Omental fat pad (tissue), 4 donors: ENCODE results near the gene FAM120A. TPM values are rescaled to one million over a fixed set of nuclear protein-coding genes. Genes with fewer than 3 reads are reported as not detected.

Experiments used
- ATAC-seq: fragments of 150-250 bp; one replicate; pipeline ENCODE4 v1.9.1; 2016; ENCODE audit warnings: mild to moderate bottlenecking, moderate library complexity; ENCODE audit not compliant: low FRiP score
- DNase-seq: peaks from one replicate; pipeline ENCODE4 v3.0.0-alpha.2; 2019; ENCODE audit warnings: low spot score
- CTCF ChIP-seq, 3 donors: fragments of 450-650 bp; IDR thresholded peaks; one replicate each; pipeline ENCODE4 v1.5.1; 2016 to 2017; ENCODE audit warnings: antibody characterized with exemption in 3 of 3, mild to moderate bottlenecking in 3 of 3, moderate library complexity in 2 of 3
- total RNA-seq, 4 donors: library from RNA; depleted of rRNA; stranded (reverse); fragments of >200 nt; gene quantifications; one replicate each; pipeline ENCODE4 v1.1.0, GENCODE V29; 2016

FAM120A gene
- total RNA-seq, 4 donors from 2014 or later = 85.3 to 111 (median 102) TPM

GRCh38 chr9:93562157-93562556 is 110.7 kb downstream of the FAM120A start:
- DNase-seq (no peak), ATAC-seq (no peak)
- no peak for TF ChIP-seq CTCF (IDR thresholded peaks at IDR 0.05)

DNA sequence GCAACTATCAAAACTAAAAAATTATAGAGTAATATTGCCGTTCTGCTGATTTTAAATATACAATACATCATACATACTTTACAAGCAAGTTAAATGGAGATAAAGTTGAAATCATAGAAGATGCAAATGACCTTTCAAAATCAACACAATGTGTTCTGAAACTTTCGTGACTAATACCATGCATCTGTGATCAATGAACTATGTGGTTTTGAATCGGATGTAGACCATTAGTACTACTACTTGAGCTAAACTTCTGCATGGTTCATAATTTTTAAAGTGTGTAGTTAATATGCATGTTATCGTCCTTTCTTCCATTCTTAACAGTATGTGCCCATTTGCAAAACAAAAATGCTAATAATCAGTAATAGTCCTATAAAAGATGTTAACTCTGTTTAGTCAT is 113.6 kb downstream of the FAM120A start:
- ATAC-seq (no peak), DNase-seq (no peak)
- no peak for TF ChIP-seq CTCF (IDR thresholded peaks at IDR 0.05)

DNA sequence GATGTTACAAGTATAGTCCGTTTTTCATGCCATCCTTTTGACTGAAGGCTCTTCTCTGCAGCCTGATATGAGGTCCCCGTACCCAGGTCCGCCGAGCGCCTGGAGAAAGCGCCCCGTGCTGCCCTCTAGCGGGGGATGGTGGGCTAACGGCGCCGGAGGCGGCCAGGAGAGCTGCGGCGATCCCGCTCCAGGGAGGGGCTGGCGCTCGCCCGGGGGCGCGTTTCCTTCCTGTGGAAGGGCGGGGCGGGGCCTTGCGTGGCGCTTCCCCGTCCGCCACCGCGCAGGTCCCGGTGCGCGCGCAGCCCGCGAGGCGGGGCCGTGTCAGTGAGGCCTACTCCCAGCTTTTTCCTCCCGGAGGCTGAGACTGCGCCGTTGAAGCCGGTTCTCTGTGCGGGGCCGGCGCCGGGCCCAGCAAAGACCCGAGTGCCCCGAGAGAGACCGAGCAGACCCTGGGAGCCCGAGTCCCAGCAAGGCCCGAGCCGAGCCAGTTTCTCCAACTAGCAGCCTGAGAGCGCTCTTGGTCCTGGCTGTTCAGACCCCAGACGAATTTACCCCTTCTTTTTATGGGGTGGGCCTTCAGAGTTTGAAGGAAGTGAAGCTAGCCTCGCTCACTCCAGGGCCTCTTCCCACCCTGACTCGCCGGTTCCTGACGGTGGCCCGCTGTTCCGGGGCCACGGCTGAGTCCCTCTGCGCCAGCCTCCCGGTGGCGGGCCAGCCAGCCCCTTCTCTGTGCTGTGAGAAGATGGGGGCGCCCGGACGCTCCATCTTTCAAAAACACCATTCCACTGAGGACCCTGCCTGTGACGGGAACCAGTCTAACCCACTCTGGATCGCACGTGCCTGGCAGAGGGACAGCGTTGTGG is 115.2 kb downstream of the FAM120A start:
- peak in 2 of 3 donors; percentile 34 to 93 for TF ChIP-seq CTCF (IDR thresholded peaks at IDR 0.05)
- peak; percentile 99 for ATAC-seq
- DNase-seq = peak; percentile 95

DNA sequence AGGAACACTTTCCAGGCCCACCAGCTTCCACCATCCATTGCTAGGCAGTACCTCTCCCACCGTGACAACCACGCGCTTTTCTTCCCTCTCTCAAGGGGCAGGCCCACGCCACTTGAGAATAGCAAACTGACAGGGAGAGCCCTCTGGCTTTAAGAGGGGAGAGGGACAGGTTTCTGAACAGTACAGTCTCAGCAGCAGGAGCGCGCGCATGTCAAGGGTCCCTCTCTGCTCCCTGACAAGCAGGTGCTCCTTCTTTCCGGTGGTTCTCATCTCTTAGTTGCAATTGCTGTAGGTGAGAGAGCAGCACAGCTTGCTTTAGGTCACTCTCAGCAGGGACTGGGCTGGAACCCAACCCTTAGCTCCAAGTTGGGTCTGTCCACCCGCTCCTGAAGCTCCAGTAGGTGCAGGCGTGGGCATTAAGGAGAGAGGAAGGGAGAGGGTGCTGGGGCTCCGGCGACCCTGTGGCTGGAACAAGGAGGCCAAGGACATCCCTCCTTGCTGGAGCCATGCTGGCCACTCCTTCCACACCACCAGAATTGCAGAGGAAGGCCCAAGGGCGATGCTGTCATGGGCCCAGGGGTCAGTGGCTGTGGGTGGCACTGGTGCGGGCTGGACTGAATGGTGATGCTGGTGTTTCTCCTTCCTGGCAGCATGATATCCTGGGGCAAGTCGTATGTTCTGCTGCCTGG is 115.9 kb downstream of the FAM120A start:
- no peak for TF ChIP-seq CTCF (IDR thresholded peaks at IDR 0.05)
- no peak for DNase-seq

GRCh38 chr9:93568169-93568568 is 116.7 kb downstream of the FAM120A start:
- DNase-seq (no peak), ATAC-seq (no peak)
- TF ChIP-seq CTCF (IDR thresholded peaks at IDR 0.05) = no peak

More for the DNA sequence above, 115.9 kb downstream of the FAM120A start:
- no peak for ATAC-seq

GRCh38 chr9:93569621-93570174 is 118.2 kb downstream of the FAM120A start:
- no peak for DNase-seq
- no peak for ATAC-seq
- no peak for TF ChIP-seq CTCF (IDR thresholded peaks at IDR 0.05)
